ENCODE data around the gene LYRM9.

Gene LYRM9

DNA sequence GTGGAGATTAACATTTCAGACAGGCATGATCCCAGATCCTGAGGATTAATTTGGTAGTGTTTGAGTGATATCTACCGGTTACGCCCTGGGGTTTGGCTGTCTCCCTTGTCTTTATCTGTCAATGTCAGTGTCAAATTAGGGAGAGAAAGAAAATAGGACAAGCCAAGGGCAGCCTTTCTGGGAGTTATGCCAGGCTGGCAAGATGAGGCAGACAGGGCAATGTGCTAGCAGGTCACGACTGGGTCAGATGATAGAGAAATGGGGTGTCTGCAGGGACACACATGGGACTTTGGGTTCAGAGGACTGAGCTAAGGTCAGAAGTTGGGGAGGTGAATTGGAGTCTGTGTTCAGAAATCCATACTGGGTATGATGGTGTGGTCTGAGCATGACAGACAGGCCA lies 27.4 kb upstream of the LYRM9 start:
- TF ChIP-seq, protein P1, sequence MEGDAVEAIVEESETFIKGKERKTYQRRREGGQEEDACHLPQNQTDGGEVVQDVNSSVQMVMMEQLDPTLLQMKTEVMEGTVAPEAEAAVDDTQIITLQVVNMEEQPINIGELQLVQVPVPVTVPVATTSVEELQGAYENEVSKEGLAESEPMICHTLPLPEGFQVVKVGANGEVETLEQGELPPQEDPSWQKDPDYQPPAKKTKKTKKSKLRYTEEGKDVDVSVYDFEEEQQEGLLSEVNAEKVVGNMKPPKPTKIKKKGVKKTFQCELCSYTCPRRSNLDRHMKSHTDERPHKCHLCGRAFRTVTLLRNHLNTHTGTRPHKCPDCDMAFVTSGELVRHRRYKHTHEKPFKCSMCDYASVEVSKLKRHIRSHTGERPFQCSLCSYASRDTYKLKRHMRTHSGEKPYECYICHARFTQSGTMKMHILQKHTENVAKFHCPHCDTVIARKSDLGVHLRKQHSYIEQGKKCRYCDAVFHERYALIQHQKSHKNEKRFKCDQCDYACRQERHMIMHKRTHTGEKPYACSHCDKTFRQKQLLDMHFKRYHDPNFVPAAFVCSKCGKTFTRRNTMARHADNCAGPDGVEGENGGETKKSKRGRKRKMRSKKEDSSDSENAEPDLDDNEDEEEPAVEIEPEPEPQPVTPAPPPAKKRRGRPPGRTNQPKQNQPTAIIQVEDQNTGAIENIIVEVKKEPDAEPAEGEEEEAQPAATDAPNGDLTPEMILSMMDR (IDR thresholded peaks at IDR 0.05; ENCODE audit: low read depth, low read length) = no peak
- no peak overlapping the region for H3K27ac ChIP-seq
- no peak for DNase-seq

DNA sequence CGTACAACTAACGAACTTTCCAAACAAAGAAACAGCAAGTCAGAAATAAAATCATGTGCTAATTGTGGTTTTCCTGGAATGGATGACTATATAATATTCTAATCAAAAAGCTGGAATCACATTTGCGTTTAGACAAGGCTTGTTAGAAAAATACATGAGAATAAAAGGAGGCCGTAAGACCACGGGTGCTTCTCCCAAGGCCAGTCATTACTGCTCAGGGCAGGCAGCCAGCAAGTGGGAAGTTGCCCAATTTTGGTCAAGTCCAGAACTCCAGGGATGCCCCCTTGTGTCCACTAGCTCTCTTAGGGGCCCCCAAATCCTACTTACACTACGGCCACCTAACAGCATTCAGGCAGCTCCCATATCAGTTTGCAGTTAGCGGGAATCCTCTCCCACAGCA lies 25.9 kb upstream of the LYRM9 start:
- no peak for DNase-seq
- no peak overlapping the region for H3K27ac ChIP-seq
- H3K36me3 ChIP-seq = no peaks in the 10 kb centered on the region
- TF ChIP-seq, protein P1 (IDR thresholded peaks at IDR 0.05; ENCODE audit: low read depth, low read length) = no peak
- H3K9me3 ChIP-seq (ENCODE audit: severe bottlenecking) = no peaks in the 10 kb centered on the region
- no peaks in the 10 kb centered on the region for H3K27me3 ChIP-seq (ENCODE audit: insufficient read depth, low read depth, severe bottlenecking)
- H3K4me3 ChIP-seq (ENCODE audit: low read depth, low read length) = no peak overlapping the region

More for the DNA sequence above, 27.4 kb upstream of the LYRM9 start:
- Histone ChIP-seq H3K4me3 (ENCODE audit: low read depth, low read length) (no peak overlapping the region), H3K9me3 (ENCODE audit: severe bottlenecking) (no peaks in the 10 kb centered on the region), H3K27me3 (ENCODE audit: insufficient read depth, low read depth, severe bottlenecking) (no peaks in the 10 kb centered on the region), H3K36me3 (no peaks in the 10 kb centered on the region)

DNA sequence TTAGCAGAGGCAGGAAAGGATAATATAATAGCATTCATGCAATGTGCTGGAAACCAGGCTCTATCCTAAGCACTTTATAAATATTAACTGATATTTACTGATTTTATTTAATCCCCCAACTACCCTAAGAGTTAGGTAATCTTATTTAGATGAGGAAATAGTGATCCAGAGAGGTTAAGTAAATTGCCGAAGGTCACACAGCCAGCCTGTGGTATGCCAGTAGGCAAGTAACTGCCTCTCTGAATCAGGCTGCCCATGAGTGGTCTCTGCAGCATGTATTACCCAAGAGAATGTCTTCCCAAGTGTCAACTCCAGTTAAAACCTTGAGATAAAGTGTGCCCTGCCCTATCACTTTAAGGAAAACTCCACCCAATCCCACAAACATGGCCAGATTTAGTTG lies 25.3 kb upstream of the LYRM9 start:
- Histone ChIP-seq H3K27ac (no peak overlapping the region), H3K36me3 (no peaks in the 10 kb centered on the region), H3K9me3 (ENCODE audit: severe bottlenecking) (no peaks in the 10 kb centered on the region), H3K27me3 (ENCODE audit: insufficient read depth, low read depth, severe bottlenecking) (no peaks in the 10 kb centered on the region), H3K4me3 (ENCODE audit: low read depth, low read length) (no peak overlapping the region)
- no peak for DNase-seq
- TF ChIP-seq, protein P1 (IDR thresholded peaks at IDR 0.05; ENCODE audit: low read depth, low read length) = no peak

DNA sequence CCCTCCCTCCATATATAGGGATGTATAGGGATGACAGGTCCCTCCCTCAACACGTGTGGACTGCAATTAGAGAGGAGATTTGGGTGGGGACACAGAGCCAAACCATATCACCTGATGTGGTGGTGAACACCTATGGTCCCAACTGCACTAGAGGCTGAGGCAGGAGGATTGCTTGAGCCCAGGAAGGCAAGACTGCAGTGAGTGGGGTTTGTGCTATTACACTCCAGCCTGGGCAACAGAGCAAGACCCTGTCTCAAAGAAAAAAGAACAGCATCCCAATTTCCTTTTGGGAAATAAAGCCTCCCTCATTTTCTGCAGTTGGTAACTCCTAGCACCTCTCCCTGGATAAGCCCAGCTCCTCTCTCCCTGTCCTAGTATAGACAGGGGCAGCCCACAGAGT lies 23.8 kb upstream of the LYRM9 start:
- Histone ChIP-seq H3K36me3 (no peaks in the 10 kb centered on the region), H3K27me3 (ENCODE audit: insufficient read depth, low read depth, severe bottlenecking) (no peaks in the 10 kb centered on the region)
- TF ChIP-seq, protein P1 (IDR thresholded peaks at IDR 0.05; ENCODE audit: low read depth, low read length) = no peak

DNA sequence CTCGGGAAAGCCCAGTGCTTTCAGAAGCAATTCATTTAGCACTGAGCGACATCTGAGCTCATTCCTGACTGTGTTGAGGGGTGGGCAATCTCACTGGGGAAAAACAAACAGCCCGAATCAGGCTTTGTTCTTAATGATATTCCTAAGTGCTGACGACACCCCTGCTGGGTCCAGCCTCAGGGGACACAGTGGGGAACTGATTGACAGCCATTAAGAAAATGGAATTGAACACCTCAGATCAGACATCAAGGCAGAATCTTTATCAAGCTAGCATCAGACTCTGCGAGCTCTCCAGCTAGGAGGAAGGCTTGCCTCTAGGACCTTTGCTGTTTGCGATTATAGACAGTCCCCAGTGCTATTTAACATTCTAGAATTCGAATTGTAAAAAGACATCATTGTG lies 22.5 kb upstream of the LYRM9 start:
- no peak for DNase-seq
- Histone ChIP-seq H3K27me3 (ENCODE audit: insufficient read depth, low read depth, severe bottlenecking) (no peaks in the 10 kb centered on the region), H3K4me3 (ENCODE audit: low read depth, low read length) (no peak overlapping the region), H3K27ac (no peak overlapping the region), H3K9me3 (ENCODE audit: severe bottlenecking) (no peaks in the 10 kb centered on the region), H3K36me3 (no peaks in the 10 kb centered on the region)
- TF ChIP-seq, protein P1 (IDR thresholded peaks at IDR 0.05; ENCODE audit: low read depth, low read length) = no peak

More for the DNA sequence above, 23.8 kb upstream of the LYRM9 start:
- no peaks in the 10 kb centered on the region for H3K9me3 ChIP-seq (ENCODE audit: severe bottlenecking)
- H3K27ac ChIP-seq = no peak overlapping the region
- DNase-seq = no peak
- H3K4me3 ChIP-seq (ENCODE audit: low read depth, low read length) = no peak overlapping the region

DNA sequence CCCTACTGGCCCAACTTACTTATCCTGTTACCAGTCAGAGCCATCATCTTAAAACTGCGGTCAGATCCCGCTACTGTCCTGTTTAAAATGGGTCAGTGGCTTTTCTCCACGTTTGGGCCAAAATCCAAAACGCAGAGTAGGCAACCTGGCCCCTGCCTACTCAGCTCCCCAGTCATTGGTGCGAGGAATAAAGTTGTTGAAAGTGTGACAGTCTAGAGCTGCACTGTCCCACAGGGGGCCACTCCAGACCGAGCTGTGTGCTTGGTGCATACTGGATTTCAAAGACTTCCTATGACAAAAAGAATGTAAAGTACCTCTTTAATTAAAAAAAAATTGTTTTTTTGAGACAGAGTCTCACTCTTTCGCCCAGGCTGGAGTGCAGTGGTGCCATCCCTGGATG lies 21.2 kb upstream of the LYRM9 start:
- H3K4me3 ChIP-seq (ENCODE audit: low read depth, low read length) = no peak overlapping the region
- no peaks in the 10 kb centered on the region for H3K9me3 ChIP-seq (ENCODE audit: severe bottlenecking)
- DNase-seq = no peak
- TF ChIP-seq, protein P1 (IDR thresholded peaks at IDR 0.05; ENCODE audit: low read depth, low read length) = no peak
- no peaks in the 10 kb centered on the region for H3K36me3 ChIP-seq
- no peak overlapping the region for H3K27ac ChIP-seq
- H3K27me3 ChIP-seq (ENCODE audit: insufficient read depth, low read depth, severe bottlenecking) = no peaks in the 10 kb centered on the region

Measured in WERI-Rb-1 (cell line).